ENCODE measurements around the gene YPEL4.
A peak's percentile ranks its signal among the peaks of the same experiment; 100 is the strongest.

The YPEL4 gene

DNA sequence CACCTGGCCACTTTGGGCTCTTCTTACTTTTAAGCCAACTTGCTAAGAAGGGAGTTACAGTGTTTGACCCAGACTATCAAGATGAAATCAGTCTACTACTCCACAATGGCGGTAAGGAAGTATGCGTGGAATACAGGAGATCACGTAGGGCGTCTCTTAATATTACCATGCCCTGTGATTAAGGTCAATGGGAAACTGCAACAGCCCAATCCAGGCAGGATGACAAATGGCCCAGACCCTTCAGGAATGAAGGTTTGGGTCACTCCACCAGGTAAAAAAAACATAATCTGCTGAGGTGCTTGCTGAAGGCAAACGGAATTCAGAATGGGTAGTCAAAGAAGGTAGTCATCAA, 1.0 kb upstream of the YPEL4 start:
- no peak for DNase-seq (ENCODE audit: low spot score)

DNA sequence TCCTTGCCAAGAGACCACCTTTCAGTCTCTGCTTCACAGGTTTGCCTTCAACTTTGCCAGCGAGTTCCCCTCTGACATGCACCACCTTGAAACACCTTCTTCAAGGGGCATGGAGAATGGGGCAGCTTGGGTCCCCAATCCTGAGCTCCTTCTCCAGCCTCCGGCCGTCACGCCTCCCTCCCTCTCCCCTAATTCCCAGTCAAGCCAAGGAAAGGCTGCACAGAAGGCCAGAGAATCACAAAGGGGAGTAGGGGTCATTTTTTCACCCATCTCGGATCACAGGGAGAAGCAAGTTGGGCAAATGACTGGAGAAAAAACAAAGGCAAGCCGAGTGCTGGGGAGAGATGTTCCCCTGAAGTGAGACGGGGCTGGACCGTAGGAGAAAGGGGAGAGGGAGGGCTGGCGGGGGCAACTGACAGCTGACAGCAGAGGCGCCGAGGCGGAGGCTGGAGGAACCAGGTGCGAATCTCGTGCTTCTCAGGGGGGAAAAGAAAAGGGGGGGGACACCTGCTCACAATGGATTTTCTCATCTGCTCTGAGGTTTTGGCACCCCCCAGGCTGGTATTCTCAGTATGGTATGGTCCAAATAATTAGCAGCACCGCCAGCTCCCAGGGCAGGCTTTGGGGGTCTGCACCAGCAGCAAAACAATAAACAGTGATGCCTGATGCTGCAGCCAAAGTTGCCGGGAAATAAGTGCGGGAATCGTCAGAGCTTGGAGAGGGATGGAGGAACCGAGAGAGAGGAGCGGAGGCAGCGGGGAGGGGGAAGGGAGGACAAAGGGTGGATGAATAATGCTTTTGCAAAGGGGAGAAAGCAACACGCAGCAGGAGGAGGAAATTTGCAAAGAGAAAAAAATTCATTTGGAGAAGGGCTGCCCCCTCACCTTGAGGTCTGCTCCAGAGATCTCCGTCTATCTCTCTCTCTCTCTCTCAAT, 644 bp downstream of the YPEL4 start:
- DNase-seq (ENCODE audit: low spot score) = no peak

DNA sequence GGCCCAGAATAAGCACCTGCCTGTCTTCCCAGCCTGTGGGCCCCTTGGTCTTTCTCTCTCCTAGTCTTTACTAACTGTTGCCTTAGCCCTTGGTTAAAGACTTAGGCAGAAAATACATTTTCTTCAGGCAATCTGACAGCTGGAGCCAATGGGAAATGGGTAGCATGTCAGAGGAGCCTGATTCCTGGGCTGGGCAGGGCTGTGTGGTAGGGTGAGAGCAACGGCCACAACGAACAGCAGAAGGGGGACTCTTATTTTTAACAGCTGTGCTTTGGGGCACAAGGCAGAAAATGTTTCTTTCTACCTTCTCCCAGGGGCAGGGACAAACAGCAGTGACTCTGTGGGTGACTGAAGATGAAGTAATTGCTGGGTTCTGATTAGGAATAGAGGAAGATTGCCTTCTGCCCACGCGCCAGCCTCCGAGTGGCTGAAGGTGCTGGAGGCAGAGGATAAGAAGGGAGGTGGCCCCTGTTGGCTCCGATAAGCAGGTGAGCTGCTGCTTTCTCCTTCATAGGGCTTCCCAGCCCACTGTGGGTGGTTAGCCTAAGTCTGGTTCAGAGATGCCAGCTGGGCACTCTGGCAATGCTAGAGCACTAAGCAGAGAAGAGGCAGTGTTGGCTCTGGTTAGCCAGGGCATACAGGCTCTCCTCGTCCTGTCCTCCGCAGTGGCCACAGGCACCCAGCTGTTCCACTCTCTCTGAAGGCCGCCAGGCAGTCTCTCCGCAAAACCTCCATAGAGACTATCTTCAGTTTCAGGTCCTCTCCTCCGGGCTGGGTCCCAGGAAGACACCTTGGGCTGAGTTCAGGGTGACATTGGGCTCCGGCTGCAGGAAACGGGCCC, 1.5 kb downstream of the YPEL4 start:
- no peak for DNase-seq (ENCODE audit: low spot score)

DNA sequence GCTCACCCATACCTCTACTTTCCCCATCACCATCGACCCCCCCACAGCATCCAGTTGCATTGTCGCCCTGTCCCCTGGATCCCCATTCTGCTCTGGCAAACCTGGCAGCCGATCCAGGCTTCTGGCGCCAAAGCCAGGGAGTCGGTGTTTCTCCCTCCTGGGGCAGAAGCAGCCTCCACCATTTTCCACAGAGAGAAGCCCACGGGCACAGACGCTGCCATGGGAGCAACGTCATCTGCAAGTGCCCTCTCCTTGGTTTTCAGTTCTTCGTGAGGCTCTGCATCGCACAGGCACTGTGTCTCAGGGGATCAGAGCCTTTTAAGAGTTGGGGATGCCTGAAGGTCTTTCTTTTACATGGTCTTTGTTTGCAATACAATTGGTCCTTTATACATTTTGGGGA, 2.3 kb downstream of the YPEL4 start:
- no peak for DNase-seq (ENCODE audit: low spot score)

DNA sequence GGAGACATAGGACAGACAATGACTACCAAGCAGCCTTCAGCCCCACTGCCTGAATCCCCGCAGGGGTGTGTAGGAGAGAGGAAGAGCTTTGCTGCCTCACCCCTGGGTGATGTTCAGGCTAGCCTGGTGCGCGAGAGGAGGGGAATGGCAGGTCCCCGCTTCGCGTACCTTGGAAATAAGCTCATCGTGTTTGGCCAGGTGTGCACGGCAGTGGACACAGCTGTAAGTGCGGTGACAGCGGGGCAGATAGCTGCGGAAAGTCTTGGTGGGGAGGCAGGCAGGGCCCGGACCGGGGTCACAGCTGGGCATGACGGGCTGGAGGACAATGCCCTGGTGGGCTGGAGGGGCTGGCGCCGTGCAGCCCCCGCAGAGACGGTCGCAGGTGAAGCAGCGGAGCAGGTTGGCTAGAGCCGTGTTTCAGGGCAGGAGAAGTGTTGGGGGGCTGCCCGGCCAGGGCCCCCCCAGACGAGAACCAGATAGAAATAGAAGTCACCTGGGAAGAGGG, 2.9 kb downstream of the YPEL4 start:
- no peak for DNase-seq (ENCODE audit: low spot score)

DNA sequence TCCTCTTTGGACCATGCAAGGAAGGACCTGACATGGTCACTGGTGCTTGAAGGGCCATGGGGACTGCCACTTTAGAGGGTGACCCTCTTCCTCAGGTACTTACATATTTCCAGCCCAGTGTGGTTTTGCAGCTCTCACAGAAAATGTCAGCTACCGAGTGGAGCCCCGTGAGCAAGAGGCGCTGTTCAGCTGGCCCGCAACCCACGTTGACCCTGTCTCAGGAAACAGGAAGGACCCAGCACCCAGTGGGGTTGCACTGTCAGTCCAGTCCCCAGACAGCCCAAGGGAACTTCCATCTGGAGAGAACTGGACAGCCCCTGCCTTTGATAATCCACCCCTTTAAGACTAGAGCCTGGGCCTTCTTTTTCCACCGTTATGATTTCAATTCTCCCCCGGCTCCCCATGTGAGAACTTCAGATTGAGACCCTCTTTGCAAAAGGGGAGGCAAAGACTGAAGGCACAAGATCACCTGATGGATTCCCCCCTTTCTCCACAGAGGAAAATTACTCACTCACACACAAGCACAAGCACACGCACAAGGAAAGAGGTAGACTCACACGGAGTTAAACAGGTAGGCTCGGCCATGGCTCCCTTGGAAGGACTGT, 3.4 kb downstream of the YPEL4 start:
- DNase-seq (ENCODE audit: low spot score) = no peak

DNA sequence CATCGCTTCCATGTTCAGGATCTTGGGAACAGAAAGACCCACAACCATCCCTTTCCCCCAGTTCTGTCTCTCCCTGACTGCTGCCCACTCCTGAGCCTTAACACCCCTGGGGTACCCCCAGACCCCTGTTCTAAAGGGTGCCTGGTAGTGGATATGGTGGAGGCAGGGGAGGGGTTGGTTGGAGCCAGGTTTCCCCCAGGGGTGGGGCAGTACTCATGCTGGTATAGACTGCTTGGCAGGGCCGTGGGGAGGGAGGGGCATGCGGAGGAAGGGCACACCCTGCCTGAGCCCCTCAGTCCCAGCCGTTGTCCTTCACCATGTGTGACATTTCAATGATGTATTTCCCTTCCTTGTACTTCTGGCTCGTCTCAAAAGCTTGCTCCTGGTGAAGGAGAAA, 4.0 kb downstream of the YPEL4 start:
- no peak for DNase-seq (ENCODE audit: low spot score)

DNA sequence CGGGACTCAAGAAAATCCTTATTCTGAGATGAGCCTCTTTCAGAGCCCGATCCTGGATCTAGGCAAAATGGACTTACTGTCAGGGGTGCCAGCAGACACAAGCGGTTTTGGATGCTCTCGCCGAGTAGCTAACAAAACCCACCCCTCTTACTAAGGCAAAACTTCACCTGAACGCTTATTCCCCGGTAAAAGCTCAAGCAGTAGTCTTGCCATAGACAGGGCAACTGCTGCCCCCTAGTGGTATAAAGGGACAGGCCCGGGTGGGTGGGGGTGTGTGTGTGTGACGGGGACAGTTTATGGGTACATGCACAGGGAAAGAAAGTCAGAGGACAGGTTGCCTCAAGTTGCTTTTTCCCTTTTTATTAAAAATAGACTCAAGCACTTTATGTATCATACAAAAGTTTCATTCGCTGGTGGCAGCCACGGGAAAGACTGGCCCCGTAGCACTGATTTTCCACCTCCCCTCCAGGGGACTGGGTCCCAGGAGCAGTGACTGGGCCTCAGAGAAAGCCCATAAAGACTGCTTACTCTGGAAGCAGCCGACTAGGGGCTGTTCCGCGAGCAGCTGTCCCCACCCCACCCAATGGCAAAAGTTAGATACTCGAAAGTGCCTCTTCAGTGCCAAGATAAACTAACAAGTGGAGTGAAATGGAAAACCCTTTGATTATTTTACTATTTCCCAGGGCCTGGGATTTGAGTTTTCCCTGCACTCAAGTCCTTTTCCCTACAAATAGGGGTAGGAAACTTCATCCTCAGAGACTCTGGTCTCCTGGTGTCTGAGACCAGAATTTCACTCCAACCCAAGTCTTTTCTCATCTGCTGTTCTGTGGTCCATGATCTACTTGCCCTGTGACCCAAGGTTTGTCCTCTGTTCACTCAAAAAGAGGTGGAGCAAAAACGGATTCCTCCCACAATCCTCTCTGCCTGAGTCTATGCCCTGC, 4.7 kb downstream of the YPEL4 start:
- DNase-seq (ENCODE audit: low spot score) = peak; percentile 82

DNA sequence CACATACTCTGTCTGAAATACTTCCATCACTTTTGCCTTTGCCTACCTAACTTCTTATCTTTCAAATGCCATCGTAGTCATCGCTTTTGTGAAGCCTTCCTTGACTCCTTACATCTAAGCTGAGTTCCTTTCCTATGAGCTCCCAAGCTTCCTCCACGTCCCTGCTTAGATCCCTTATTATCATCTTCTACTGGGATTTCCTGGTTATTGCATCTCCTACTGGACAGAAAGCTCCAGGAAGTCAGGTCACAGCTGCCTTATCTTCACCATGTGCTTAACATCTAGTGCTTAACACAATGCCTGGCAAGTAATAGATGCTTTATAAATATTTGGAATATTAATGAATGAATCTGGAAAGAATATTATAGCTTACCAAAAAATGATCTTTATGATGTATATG, 5.9 kb downstream of the YPEL4 start:
- no peak for DNase-seq (ENCODE audit: low spot score)

DNA sequence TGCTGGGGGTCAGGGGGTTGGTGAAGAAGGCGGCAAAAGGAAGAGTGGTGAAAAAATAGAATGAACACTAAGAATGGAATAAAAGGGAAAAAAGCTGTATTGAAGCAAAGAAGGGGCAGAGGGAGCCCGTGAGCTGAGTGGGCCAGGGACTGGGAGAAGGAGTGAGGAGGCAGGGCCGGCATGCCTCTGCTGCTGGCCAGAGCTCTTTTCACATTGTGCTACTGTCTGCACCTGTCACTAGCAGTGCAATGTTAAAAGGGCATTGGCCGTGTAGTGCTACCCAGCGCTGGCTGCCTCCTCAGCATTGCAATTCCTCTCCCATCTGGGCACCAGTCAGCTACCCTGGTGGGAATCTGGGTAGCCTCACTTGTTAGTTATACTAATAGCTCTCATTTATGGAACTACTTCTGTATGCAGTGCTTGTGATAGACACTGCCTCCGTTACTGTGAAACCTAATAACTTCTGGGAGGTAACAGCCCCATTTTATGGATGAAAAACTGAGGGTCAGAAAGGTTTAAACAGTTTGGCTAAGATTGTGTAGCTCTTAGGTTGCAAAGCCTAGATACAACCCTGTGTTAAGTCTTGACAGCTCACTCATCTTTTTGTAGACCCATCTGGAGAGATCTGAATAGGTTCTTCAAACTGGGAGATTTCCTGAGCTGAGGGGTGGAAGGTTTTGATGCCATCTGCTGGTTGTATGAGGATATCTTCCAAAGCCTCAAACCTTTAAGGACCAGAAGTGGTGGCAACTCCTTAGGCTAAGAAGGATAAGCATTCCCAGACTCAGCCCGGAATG, 8.5 kb downstream of the YPEL4 start:
- peak; percentile 80 for DNase-seq (ENCODE audit: low spot score)

DNA sequence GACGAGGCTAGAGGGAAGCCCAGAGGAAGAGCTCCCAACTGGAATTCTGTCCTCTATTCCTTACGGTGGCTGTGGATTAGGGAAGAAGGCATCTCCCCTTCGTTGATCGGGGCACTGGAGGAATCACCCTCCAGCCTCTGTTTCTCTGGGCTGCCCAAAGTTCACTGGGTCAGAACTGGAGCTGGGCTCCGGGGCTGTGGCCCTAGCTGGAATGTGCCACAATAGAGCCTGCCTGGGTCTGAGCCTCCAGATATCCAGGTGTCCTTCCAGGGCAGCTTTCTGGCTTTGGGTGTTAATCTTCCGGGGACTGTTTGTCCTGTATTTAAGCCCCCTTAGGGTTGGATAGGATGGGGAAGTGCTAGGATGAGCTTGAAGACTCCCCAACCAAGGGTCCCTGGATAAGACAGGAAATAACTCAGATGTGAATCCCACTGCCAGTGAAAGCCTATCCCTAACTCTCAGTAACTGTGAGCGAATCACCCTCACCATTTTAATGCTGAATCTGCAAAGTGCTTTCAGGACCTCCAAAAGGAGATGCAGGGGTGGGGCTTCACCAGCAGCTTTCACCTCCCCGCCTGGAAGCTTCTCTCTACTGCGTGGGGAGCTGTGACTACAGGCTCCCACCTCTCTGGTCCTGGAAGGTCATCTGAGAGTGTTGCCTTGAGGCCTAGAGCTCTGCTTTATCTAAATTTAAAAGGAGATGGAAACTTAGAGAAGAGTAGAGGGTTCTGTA, 9.5 kb downstream of the YPEL4 start:
- DNase-seq (ENCODE audit: low spot score) = no peak

DNA sequence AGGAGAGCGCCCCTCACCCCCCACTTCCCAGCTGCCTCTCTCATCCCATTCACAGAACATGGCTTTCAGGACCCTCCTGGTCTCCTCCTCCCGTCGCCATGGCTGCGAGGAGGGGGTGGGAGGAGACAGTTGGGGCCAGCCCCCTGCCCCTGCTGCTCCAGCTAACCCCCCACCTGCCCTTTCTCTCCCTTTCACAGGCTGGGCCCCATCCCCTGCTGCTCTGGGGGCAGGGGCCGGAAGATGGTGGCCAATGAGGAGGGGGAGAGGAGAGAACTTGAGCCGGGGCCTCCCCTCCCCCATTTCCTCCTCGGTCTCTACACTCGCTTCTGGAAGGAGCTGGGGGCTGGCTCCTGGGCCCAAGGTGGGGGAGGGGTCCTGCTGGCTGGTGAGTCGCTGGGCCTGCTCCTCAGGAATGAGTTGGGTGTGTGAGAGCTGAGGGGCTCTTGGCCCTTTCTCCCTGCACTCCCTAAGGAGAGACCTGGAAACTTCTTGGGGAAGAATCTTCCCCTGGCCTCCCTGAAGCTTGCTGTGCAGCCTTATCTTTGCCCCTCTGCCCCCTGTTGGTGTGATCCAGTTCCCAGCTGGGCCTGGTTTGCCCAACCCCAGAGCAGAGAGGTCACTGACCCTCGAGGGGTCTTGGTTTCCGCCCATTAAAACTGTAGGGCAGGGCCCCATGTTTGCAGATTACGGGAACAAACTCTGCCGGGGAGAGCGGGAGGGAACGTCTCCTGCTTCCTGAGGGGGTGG, 10.2 kb downstream of the YPEL4 start:
- no peak for DNase-seq (ENCODE audit: low spot score)

DNA sequence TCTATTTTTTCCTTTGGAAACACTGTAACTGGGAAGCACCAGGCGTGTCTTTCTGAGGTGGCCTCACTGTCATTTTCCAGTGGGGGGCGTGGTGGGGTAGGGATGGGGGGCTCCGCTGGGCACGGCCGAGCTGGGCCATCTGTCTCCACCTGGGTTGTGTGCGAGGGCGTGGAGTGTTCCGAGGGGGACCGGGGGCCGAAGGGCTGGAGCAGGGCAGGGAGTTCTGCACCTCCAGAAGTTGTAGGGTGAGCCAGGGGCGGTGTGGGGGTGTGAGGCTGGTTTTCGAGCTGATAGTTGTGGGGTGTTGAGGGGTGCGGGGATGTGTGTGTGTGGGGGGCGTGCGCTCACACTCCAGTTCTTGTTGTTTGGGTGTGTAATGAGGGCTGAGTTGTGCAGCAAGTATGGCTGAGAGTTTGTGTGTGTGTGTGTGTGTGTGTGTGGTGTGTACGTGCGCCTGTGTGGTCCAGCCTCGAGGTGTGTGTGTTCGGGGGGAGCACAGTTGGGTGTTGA, 10.8 kb downstream of the YPEL4 start:
- DNase-seq (ENCODE audit: low spot score) = no peak

DNA sequence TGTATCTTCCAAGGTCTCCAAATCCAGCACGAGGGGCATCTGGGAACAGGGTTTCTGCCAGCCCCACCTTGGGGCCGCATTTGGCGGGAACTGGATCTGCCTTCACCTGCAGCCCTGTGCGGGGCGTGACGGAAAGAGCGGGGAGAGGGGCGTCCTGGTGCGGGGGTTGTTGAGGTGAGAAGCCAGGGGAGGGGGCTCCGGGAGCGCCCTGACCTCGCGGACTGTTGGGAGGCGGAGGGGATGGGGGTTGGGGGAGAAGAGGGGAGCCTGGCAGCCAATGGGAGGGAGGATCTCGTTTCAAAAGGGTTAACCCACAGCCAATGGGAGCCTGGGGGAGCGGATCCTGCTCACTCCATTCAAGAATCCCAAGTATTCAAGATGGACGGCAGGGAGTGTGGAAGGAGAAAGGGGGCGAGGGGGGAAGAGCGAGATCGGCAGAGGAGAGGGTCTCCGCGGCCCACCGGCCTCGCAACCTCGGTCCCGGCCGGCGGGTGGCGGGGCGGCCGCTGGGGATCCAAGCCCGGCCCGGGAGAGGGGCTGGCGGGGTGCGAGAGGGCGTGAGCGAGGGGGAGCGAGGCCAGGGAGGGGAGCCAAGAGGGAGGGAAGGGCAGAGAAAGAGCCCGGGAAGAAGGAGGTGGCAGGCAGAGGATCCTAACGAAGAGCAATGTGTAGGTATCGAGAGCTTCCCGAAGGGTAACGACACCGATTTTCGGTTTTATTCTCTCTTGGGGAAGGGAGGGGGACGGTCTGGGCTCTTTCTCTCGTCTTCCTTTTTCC, 11.5 kb downstream of the YPEL4 start:
- peak; percentile 99 for DNase-seq (ENCODE audit: low spot score)

DNA sequence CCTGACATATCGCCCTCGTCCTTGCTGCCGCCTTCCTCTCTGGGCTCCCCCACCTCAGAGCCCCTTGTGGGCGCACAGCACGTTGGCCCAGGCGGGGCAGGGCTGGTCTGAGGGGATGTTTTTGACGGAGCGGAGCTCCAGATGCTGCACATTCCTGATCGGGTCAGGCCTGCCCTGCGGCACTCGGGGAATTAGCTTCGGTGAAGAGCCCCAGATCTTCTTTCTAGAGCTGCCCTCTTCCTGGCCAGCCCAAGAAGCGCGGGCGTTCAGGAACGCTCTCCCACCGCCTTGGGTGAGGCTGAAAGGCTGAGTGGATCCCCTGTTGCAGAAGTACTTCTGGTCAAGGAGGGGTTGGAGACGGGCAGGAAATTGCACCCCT, 12.1 kb downstream of the YPEL4 start:
- no peak for DNase-seq (ENCODE audit: low spot score)

DNA sequence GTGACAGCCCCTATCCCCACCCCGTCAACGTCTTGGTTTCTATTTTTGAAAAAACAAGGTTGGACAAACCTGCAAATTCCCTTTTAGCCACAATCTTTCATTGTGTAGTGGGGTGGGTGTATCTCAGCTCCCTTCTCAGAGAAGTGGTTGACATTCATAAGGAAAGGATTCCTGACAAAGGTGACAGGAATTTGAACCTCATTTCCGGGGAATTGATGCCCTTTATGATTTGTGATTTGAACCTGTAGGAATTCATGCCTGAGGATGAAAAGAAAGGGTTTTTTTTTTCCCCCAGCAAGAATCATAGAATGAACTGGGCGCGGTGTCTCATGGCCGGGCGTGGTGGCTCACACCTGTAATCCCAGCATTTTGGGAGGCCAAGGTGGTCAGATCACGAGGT, 14.5 kb downstream of the YPEL4 start:
- no peak for DNase-seq (ENCODE audit: low spot score)

DNA sequence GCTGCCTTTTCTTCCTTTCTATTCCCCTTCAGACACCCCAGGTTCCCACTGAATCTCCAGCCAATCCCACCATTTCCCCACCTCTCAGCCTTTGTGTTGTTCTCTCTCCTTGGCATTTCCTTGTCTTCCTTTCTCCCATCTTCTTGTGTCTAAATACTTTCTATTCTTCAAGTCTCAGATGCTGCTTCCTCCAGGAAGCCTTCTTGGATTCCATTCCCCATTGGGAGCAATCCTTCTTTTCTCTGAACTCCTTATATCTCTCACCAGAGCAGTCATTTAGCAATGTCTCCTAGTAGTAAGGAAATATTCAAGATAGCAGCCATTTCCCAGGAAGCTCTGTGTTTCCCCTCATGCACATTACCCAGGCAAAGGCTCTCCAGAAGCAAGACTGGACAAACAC, 15.4 kb downstream of the YPEL4 start:
- no peak for DNase-seq (ENCODE audit: low spot score)

DNA sequence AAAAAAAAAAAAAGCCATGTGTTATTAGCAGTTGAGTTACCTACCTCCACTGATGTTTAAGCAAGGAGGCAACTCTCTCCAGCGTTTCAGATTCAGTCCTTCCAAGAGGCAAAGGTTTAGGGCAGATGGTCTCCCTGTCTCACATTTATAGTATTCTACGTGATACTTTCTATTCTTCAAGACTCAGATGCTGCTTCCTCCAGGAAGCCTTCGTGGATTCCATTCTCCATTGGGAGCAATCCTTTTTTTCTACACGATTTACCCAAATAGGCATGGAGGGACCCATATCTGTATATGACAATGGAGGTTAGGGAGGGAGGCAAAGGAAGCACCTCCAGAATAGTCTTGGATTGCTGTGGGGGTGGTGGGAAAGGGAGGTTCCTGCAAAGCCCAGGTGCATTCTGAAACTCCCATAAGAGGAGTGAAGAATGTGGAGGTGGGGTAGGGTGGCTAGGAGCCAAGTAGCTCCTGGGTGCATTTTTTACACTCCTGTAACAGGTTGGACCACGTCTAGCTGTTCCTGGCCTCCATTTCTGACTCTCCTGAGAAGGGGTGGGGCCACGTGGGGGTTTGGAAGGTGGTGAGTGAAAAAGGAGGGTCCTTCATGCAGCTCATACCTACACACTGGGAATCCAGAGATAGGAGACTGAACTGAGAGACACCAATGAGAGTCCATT, 16.2 kb downstream of the YPEL4 start:
- DNase-seq (ENCODE audit: low spot score) = no peak
